Stimulated activated CD8-positive, alpha-beta memory T cell treated with anti-CD3 and anti-CD28 coated beads, Interleukin-12 subunit alpha, Interleukin-12 subunit beta, amount 100 ng/mL, for 24 hours (primary cell): ENCODE measurements around the gene HOXA13.

Experiments used
- DNase-seq: peaks from one replicate; pipeline ENCODE4 v3.0.0-alpha.2; 2020; ENCODE audit errors: extremely low read depth

The HOXA13 gene

GRCh38 chr7:27181795-27182275, 18.1 kb downstream of the HOXA13 start:
- DNase-seq: no peak

GRCh38 chr7:27180431-27181420, 19.2 kb downstream of the HOXA13 start:
- DNase-seq: no peak

- no peak for DNase-seq
Measured at GRCh38 chr7:27179503-27180430, 20.1 kb downstream of the HOXA13 start.

DNA sequence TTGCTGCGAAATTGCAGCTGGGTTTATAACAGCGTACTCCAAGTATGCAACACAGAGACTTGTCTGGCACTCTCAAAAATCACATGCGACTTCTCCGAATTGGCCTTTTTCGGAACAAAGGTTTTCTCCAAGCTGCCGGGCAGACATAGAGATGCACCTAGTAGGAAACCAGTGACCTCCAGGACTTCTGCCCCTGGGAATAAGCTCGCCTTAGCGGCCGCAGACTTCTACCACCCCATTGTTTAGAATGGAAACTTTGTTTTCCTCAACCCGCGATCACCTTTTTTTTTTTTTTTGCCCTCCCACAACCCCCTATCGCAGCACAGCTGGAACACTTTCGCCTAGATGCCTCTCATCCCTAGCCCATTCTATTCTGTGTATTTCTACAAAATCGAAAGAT, 20.9 kb downstream of the HOXA13 start:
- no peak for DNase-seq

GRCh38 chr7:27178366-27178765, 21.5 kb downstream of the HOXA13 start:
- no peak for DNase-seq

GRCh38 chr7:27177795-27178320, 22.0 kb downstream of the HOXA13 start:
- no peak for DNase-seq

DNA sequence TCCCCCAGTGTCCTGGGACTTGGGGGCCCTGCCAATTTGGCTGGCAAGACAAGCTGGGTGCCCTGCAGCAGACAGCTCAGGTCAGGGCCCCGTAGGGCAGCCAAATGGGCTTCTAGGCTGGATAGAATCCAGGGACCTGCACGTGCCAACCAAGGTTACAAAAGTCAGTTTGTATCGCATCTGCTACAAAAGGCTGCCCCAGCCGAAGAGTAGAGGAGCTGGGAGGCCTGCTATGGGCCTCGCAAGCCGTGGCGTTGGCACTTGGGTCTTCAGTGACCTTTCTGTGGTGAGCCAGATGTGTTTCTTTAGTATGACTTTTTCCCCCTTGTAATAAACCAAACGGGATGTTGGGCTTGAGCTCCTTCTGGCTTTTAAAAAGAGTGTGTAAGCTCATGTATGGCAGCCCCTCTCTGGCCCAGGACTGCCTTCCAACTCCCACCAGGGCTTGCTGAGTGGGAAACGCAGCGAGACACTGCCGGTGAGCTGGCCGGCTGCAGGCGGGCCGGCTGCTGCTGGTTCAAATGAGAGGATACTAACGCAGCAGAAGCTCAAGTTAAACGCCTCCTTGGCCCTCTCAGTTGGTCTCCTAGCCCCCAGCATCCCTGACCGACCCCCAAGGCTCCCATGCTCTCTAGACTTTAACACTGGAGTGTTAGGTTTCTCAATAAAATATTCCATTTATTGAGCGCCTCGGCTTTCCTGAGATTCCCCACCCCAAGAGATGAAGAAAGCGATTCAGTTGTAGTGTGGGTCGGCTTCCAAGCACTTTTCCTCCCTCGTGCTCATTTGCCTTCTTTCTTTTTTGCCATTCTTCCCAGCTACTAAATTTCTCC, 22.7 kb downstream of the HOXA13 start:
- no peak for DNase-seq

- no peak for DNase-seq
Measured at GRCh38 chr7:27176524-27176845, 23.4 kb downstream of the HOXA13 start.

GRCh38 chr7:27175626-27176523, 24.0 kb downstream of the HOXA13 start:
- DNase-seq: no peak

DNA sequence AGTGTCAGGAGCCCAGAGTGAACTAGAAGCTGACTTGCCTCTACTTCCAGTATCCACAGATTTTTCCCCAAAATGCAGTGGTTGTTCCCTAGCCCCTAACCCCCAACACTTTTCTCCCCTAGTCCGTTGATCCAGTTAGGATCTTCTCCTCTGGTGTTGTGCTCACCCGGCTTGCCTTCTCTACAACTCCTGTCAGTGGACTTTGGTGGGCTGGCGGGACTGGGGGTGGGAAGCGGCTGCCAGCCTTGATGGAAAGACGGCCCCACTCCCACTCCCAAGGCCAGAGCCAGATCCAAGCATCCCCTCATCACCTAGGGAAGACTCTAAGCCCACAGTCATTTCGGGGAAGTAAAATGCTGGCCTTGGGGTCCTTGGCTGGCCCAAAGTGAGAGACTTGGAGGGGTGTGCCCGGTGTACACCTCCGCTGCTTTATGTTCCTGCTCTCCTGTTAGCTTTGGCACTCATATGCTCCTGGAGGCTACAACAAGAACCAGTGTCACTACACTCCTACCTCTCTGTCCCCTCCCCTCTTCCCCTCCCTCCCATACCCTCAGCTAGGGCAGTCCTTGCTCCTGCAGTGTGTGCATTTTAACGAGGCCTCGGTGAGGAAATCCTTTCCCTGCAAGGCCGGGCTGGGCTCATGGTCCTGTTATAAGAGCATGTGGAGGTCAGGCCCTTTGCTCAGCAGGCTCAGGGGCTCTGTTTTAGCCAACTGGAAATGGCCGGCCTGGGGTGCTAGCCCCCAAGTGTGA, 24.8 kb downstream of the HOXA13 start:
- no peak for DNase-seq

- no peak for DNase-seq
Measured at GRCh38 chr7:27173956-27174873, 25.7 kb downstream of the HOXA13 start, which contains the start of gene HOXA10. Gene HOXA10, minus strand, starts transcription at chr7:27174320. Its CDS starts 14 bp downstream, at chr7:27174306.

DNA sequence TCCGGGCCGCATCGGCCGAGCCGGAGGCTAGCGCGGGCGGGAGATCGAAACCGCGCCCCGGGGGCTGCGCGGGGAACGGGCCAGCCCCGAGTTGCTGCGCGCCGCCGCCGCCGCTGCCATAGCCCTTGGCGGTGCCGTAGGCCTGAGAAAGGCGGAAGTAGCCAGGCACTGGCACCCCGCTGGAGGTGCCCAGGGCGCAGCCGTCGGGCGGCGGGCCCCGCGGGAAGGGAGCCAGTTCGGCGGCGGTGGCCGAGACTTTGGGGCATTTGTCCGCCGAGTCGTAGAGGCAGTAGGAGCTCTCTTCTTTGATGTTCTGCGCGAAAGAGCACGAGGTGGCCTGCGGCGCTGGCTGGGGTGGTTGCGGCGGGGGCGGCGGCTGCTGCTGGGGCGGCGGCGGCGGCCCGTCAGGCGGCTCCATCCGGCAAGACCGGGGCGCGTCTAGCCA, 26.4 kb downstream of the HOXA13 start:
- no peak for DNase-seq

- DNase-seq: no peak
Measured at GRCh38 chr7:27172823-27173510, 26.9 kb downstream of the HOXA13 start.

DNA sequence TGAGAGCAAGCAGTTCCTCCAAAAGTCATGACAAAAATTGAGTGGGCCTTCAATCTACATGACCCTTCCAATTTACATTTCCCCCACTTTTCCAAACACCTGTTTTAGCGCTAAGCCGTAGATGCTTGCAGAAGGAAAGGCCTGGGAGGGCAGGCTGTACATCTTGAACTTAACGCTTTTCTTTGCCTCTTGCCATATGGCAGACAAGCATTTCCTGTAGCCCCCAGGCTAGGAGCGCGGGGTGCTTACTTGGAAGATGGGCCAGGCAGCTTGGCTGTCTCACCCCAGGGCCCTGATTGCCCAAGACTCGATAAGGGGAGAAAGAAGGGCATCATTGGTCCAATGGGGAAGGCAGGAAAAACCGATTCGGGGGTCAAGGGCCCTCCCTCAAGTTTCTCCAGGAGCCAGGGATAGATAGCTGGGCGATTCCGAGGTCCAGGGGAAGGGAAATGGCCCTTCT, 27.5 kb downstream of the HOXA13 start:
- no peak for DNase-seq

GRCh38 chr7:27171637-27172314, 28.1 kb downstream of the HOXA13 start:
- DNase-seq: no peak

- no peak for DNase-seq
Measured at GRCh38 chr7:27171325-27171636, 28.6 kb downstream of the HOXA13 start.
